Posterior cingulate gyrus (tissue), 11 donors: ENCODE measurements around the gene TRIM2.

Experiments
- DNase-seq, 10 donors: peaks; one replicate each; pipeline versions ENCODE4 v3.0.0 to v3.0.0-alpha.2; 2020 to 2021; ENCODE audit warnings: mixed read lengths in 3 of 10
- intact Hi-C: fragments of 100-400 bp; cut with DNase I; formaldehyde crosslinking; loops from one replicate; pipeline ENCODE4 v1.15.1; 2023

TRIM2 gene

GRCh38 chr4:153243468-153243867 lies 39.2 kb downstream of the TRIM2 start:
- no peak for DNase-seq
- intact Hi-C loops: no loop called here

- intact Hi-C loops: no loop called here
- no peak for DNase-seq
Observed at GRCh38 chr4:153244969-153245368, 40.7 kb downstream of the TRIM2 start.

GRCh38 chr4:153245775-153246174 lies 41.5 kb downstream of the TRIM2 start:
- DNase-seq: no peak
- intact Hi-C loops: no loop called here

- intact Hi-C loops: no loop called here
- DNase-seq: no peak
Observed at GRCh38 chr4:153246446-153247115, 42.3 kb downstream of the TRIM2 start.

GRCh38 chr4:153247116-153247490 lies 42.9 kb downstream of the TRIM2 start:
- intact Hi-C loops: no loop called here
- DNase-seq: no peak

GRCh38 chr4:153248641-153249198 lies 44.5 kb downstream of the TRIM2 start:
- DNase-seq: peak in 3 of 10 donors; percentile 65 to 83 (median 81)
- intact Hi-C loops: no loop called here

- peak; percentile 38 to 95 (median 64) for DNase-seq
- intact Hi-C loops: no loop called here
Observed at GRCh38 chr4:153249199-153250041, 45.2 kb downstream of the TRIM2 start.

GRCh38 chr4:153252122-153252521 lies 47.9 kb downstream of the TRIM2 start:
- no peak for DNase-seq
- intact Hi-C loops: no loop called here

GRCh38 chr4:153255233-153255632 lies 51.0 kb downstream of the TRIM2 start:
- intact Hi-C loops: loop anchor here (5.0 kb wide), 2 partner anchors 33 to 103 kb away; no protein-coding TSS in a partner anchor
- no peak for DNase-seq

- intact Hi-C loops: loop anchor here (5.0 kb wide), 2 partner anchors 35 to 105 kb away; no protein-coding TSS in a partner anchor
- peak; percentile 64 to 96 (median 82) for DNase-seq
Observed at GRCh38 chr4:153257151-153257620, 52.9 kb downstream of the TRIM2 start.

GRCh38 chr4:153257991-153258390 lies 53.7 kb downstream of the TRIM2 start:
- intact Hi-C loops: loop anchor here (5.0 kb wide), 2 partner anchors 36 to 106 kb away; no protein-coding TSS in a partner anchor

GRCh38 chr4:153258750-153259149 lies 54.5 kb downstream of the TRIM2 start:
- intact Hi-C loops: loop anchor here (5.0 kb wide), 2 partner anchors 36 to 106 kb away; no protein-coding TSS in a partner anchor
- DNase-seq: no peak

More at GRCh38 chr4:153257991-153258390, 53.7 kb downstream of the TRIM2 start:
- DNase-seq: no peak

- no peak for DNase-seq
- intact Hi-C loops: loop anchor here (5.0 kb wide), 2 partner anchors 37 to 107 kb away; no protein-coding TSS in a partner anchor
Observed at GRCh38 chr4:153259661-153260060, 55.4 kb downstream of the TRIM2 start.

GRCh38 chr4:153260132-153260531 lies 55.9 kb downstream of the TRIM2 start:
- DNase-seq: no peak
- intact Hi-C loops: no loop called here

GRCh38 chr4:153260553-153261300 lies 56.5 kb downstream of the TRIM2 start:
- DNase-seq: no peak
- intact Hi-C loops: no loop called here

- intact Hi-C loops: no loop called here
Observed at GRCh38 chr4:153261461-153261860, 57.2 kb downstream of the TRIM2 start.

GRCh38 chr4:153261914-153262313 lies 57.7 kb downstream of the TRIM2 start:
- intact Hi-C loops: no loop called here
- DNase-seq: no peak

More at GRCh38 chr4:153261461-153261860, 57.2 kb downstream of the TRIM2 start:
- DNase-seq: no peak

GRCh38 chr4:153265306-153266047 lies 61.2 kb downstream of the TRIM2 start:
- no peak for DNase-seq
- intact Hi-C loops: no loop called here

GRCh38 chr4:153266988-153267387 lies 62.7 kb downstream of the TRIM2 start:
- intact Hi-C loops: no loop called here
- no peak for DNase-seq

- intact Hi-C loops: no loop called here
Observed at GRCh38 chr4:153267890-153268289, 63.6 kb downstream of the TRIM2 start.

More at GRCh38 chr4:153267890-153268289, 63.6 kb downstream of the TRIM2 start:
- DNase-seq: no peak
